Type B pancreatic cell (in vitro differentiated cells): Measurements from ENCODE around the gene AHRR. TPM values are rescaled to one million over a fixed set of nuclear protein-coding genes. Genes with fewer than 3 reads are reported as not detected.
A peak's percentile ranks its signal among the peaks of the same experiment; 100 is the strongest.

Experiments
- DNase-seq: peaks from one replicate; pipeline ENCODE4 v3.0.0; 2021; ENCODE audit warnings: mixed read lengths; ENCODE audit not compliant: unreplicated experiment; ENCODE audit errors: extremely low spot score
- H3K27ac Mint-ChIP-seq: 2 replicates; pipeline ENCODE4 v1.8.0; 2021; ENCODE audit warnings: mild to moderate bottlenecking, mixed read lengths
- H3K27me3 Mint-ChIP-seq: 2 replicates; pipeline ENCODE4 v1.8.0; 2021; ENCODE audit warnings: mixed read lengths
- H3K36me3 Mint-ChIP-seq: 2 replicates; pipeline ENCODE4 v1.8.0; 2021; ENCODE audit warnings: mixed read lengths
- H3K4me1 Mint-ChIP-seq: one replicate; pipeline ENCODE4 v1.8.0; 2021; ENCODE audit warnings: mixed read lengths; ENCODE audit not compliant: unreplicated experiment
- H3K4me3 Mint-ChIP-seq: 2 replicates; pipeline ENCODE4 v1.8.0; 2021; ENCODE audit warnings: mild to moderate bottlenecking, mixed read lengths
- H3K9me3 Mint-ChIP-seq: 2 replicates; pipeline ENCODE4 v1.8.0; 2021; ENCODE audit warnings: mixed read lengths
- CTCF ChIP-seq: fragments of 200-600 bp; sonication (generic); conservative IDR thresholded peaks from 2 replicates; pipeline ENCODE4 v1.5.0; 2021; ENCODE audit warnings: antibody characterized with exemption, mild to moderate bottlenecking
- total RNA-seq: library from RNA; stranded (reverse); gene quantifications from 2 replicates; pipeline ENCODE4 v1.2.1, GENCODE V29; 2021; ENCODE audit warnings: low replicate concordance

AHRR gene
- total RNA-seq, 1 donor from 2014 or later: 13.4 TPM

- H3K27ac Mint-ChIP-seq: no peak overlapping the region
- H3K4me1 Mint-ChIP-seq: peaks cover 7% of the 10 kb centered on the region
- no peaks in the 10 kb centered on the region for H3K27me3 Mint-ChIP-seq
- no peaks in the 10 kb centered on the region for H3K36me3 Mint-ChIP-seq
- no peak for TF ChIP-seq CTCF
- H3K4me3 Mint-ChIP-seq: peak overlapping the region; percentile 22
- no peaks in the 10 kb centered on the region for H3K9me3 Mint-ChIP-seq
- DNase-seq: no peak
Measured at GRCh38 chr5:469752-470483, 148.4 kb downstream of the AHRR start.

GRCh38 chr5:470961-471749 lies 149.6 kb downstream of the AHRR start:
- no peak for TF ChIP-seq CTCF
- Mint-ChIP-seq H3K27ac (peak overlapping the region; percentile 73), H3K27me3 (no peaks in the 10 kb centered on the region), H3K4me1 (peaks cover 7% of the 10 kb centered on the region), H3K4me3 (peak overlapping the region; percentile 78), H3K9me3 (no peaks in the 10 kb centered on the region), H3K36me3 (no peaks in the 10 kb centered on the region)
- DNase-seq: no peak

- no peaks in the 10 kb centered on the region for H3K27me3 Mint-ChIP-seq
- H3K36me3 Mint-ChIP-seq: no peaks in the 10 kb centered on the region
- H3K27ac Mint-ChIP-seq: peak overlapping the region; percentile 73
- no peak for DNase-seq
- H3K4me3 Mint-ChIP-seq: peak overlapping the region; percentile 78
- H3K4me1 Mint-ChIP-seq: peaks cover 7% of the 10 kb centered on the region
- no peak for TF ChIP-seq CTCF
- no peaks in the 10 kb centered on the region for H3K9me3 Mint-ChIP-seq
Measured at GRCh38 chr5:471750-472058, 150.2 kb downstream of the AHRR start.

GRCh38 chr5:472076-472655 lies 150.7 kb downstream of the AHRR start:
- Mint-ChIP-seq H3K27me3 (no peaks in the 10 kb centered on the region), H3K4me1 (peaks cover 7% of the 10 kb centered on the region), H3K9me3 (no peaks in the 10 kb centered on the region), H3K27ac (peak overlapping the region; percentile 73), H3K4me3 (peak overlapping the region; percentile 78), H3K36me3 (no peaks in the 10 kb centered on the region)
- no peak for TF ChIP-seq CTCF
- DNase-seq: no peak

GRCh38 chr5:472656-473550 lies 151.4 kb downstream of the AHRR start:
- H3K27ac Mint-ChIP-seq: no peak overlapping the region
- H3K9me3 Mint-ChIP-seq: no peaks in the 10 kb centered on the region
- no peaks in the 10 kb centered on the region for H3K27me3 Mint-ChIP-seq

More at GRCh38 chr5:472656-473550, 151.4 kb downstream of the AHRR start:
- peaks cover 7% of the 10 kb centered on the region for H3K4me1 Mint-ChIP-seq
- DNase-seq: peak; percentile 93
- no peaks in the 10 kb centered on the region for H3K36me3 Mint-ChIP-seq
- no peak for TF ChIP-seq CTCF
- H3K4me3 Mint-ChIP-seq: peak overlapping the region; percentile 78
